SK-N-SH (cell line): ENCODE results near the gene SLN. TPM values are rescaled to one million over a fixed set of nuclear protein-coding genes. Genes with fewer than 3 reads are reported as not detected.

ENCODE experiments used
- CTCF ChIA-PET: fragments of 300-600, 350-600 bp; formaldehyde crosslinking; extraction: SDS; loops from one replicate; lab custom pipeline; 2021; lab: Yijun Ruan, JAX
- POLR2A ChIA-PET: fragments of 350-600 bp; sonication (Branson Sonifier 250); formaldehyde crosslinking; extraction: SDS; loops from one replicate; lab custom pipeline; 2020; ENCODE audit warnings: antibody characterized with exemption, inconsistent platforms; lab: Yijun Ruan, JAX
- DNase-seq: peaks from one replicate; pipeline ENCODE4 v3.0.0; 2012
- H2AFZ ChIP-seq: fragments of 200-600 bp; sonication (generic); 2 replicates; pipeline ENCODE4 v1.8.1; 2016; ENCODE audit warnings: antibody characterized with exemption, mild to moderate bottlenecking, low read depth
- H3F3A ChIP-seq: fragments of 200-600 bp; sonication (generic); replicated peaks from 2 replicates; pipeline ENCODE3; 2016; ENCODE audit warnings: antibody characterized with exemption, mild to moderate bottlenecking; ENCODE audit not compliant: insufficient read depth
- H3K27ac ChIP-seq, 2 experiments: fragments of 200-500 bp in 1 of 2; fragments of 200-600 bp in 1 of 2; sonication (Bioruptor generic) in 1 of 2; sonication (generic), shearing (Covaris generic) in 1 of 2; 2 replicates each; pipeline versions ENCODE4 v1.5.1 to v1.6.1; 2014 to 2016; ENCODE audit warnings: low read depth in 2 of 2, inconsistent platforms in 1 of 2, low read length in 1 of 2, mild to moderate bottlenecking in 1 of 2, mixed read lengths in 1 of 2
- H3K27me3 ChIP-seq: fragments of 200-600 bp; sonication (generic), shearing (Covaris generic); 2 replicates; pipeline ENCODE4 v1.6.1; 2016; ENCODE audit warnings: mixed run types; ENCODE audit not compliant: insufficient read depth
- H3K36me3 ChIP-seq, 2 experiments: fragments of 200-500 bp in 1 of 2; fragments of 200-600 bp in 1 of 2; sonication (Bioruptor generic) in 1 of 2; sonication (generic) in 1 of 2; replicated peaks in 1 of 2; 2 replicates each; pipeline versions ENCODE3 to v1.5.1; 2014 to 2016; ENCODE audit warnings: low read length in 1 of 2, mild to moderate bottlenecking in 1 of 2; ENCODE audit not compliant: insufficient read depth in 2 of 2, control insufficient read depth in 1 of 2
- H3K4me1 ChIP-seq, 2 experiments: fragments of 200-500 bp in 1 of 2; fragments of 200-600 bp in 1 of 2; sonication (Bioruptor generic) in 1 of 2; sonication (generic), shearing (Covaris generic) in 1 of 2; 2 replicates each; pipeline versions ENCODE4 v1.5.1 to v1.6.1; 2014 to 2016; ENCODE audit warnings: low read depth in 1 of 2, low read length in 1 of 2, mixed run types in 1 of 2; ENCODE audit not compliant: insufficient read depth in 2 of 2, control insufficient read depth in 1 of 2
- H3K4me2 ChIP-seq: fragments of 200-600 bp; sonication (generic), shearing (Covaris generic); 2 replicates; pipeline ENCODE4 v1.6.1; 2017; ENCODE audit warnings: mixed run types
- H3K4me3 ChIP-seq, 2 experiments: fragments of 200-500 bp in 1 of 2; fragments of 200-600 bp in 1 of 2; sonication (Bioruptor generic) in 1 of 2; sonication (generic), shearing (Covaris generic) in 1 of 2; 2 replicates each; pipeline versions ENCODE4 v1.5.1 to v1.8.1; 2014 to 2016; ENCODE audit warnings: low read depth in 2 of 2, inconsistent platforms in 1 of 2, low read length in 1 of 2, mild to moderate bottlenecking in 1 of 2, mixed read lengths in 1 of 2, moderate library complexity in 1 of 2
- H3K79me2 ChIP-seq: fragments of 200-600 bp; sonication (generic); 2 replicates; pipeline ENCODE4 v1.8.1; 2017; ENCODE audit warnings: mild to moderate bottlenecking; ENCODE audit not compliant: insufficient read depth
- H3K9ac ChIP-seq: fragments of 200-600 bp; sonication (generic); 2 replicates; pipeline ENCODE4 v1.6.1; 2017; ENCODE audit warnings: mixed run types
- H3K9me2 ChIP-seq: fragments of 200-600 bp; sonication (generic); 2 replicates; pipeline ENCODE4 v1.6.1; 2017; ENCODE audit warnings: mixed run types
- H3K9me3 ChIP-seq: fragments of 200-600 bp; sonication (generic); 2 replicates; pipeline ENCODE4 v1.6.1; 2017; ENCODE audit warnings: mixed run types, mild to moderate bottlenecking, moderate library complexity
- H4K20me1 ChIP-seq: fragments of 200-600 bp; sonication (generic); 2 replicates; pipeline ENCODE4 v1.6.1; 2017; ENCODE audit warnings: mild to moderate bottlenecking, mixed run types; ENCODE audit not compliant: insufficient read depth
- CTCF ChIP-seq: fragments of 200-600 bp; sonication (generic); IDR thresholded peaks from 2 replicates; pipeline ENCODE4 v1.6.1; 2017; ENCODE audit warnings: antibody characterized with exemption, mild to moderate bottlenecking, moderate library complexity
- ELF1 ChIP-seq: IDR thresholded peaks from 2 replicates; pipeline ENCODE4 v1.4.0; 2012
- FOXJ3 ChIP-seq: sonication (generic); formaldehyde crosslinking; IDR thresholded peaks from 2 replicates; pipeline ENCODE4 v1.5.1; 2020; ENCODE audit warnings: mild to moderate bottlenecking, missing genetic modification reagents
- GATA2 ChIP-seq: sonication (generic); formaldehyde crosslinking; IDR thresholded peaks from 2 replicates; pipeline ENCODE4 v1.5.0; 2020; ENCODE audit warnings: mild to moderate bottlenecking, missing genetic modification reagents
- NRF1 ChIP-seq: IDR thresholded peaks from 2 replicates; pipeline ENCODE4 v1.6.1; 2012; ENCODE audit warnings: low read depth, mild to moderate bottlenecking, low read length
- PBX3 ChIP-seq: IDR thresholded peaks from 2 replicates; pipeline ENCODE4; 2012
- TEAD4 ChIP-seq: IDR thresholded peaks from 2 replicates; pipeline ENCODE4 v1.4.0; 2012; ENCODE audit warnings: mild to moderate bottlenecking, borderline replicate concordance; ENCODE audit not compliant: insufficient read depth
- USF1 ChIP-seq: IDR thresholded peaks from 2 replicates; pipeline ENCODE4 v1.4.0; 2012; ENCODE audit warnings: low read depth, borderline replicate concordance
- whole genome bisulfite sequencing: methylation state at CpG from one replicate; pipeline ENCODE4 v1.1.6; 2017; ENCODE audit warnings: low lambda C conversion rate; 5-methylcytosine and 5-hydroxymethylcytosine counted together
- polyA plus RNA-seq, 3 experiments: library from polyadenylated mRNA; depleted of rRNA; stranded (reverse); fragments of >200 nt; gene quantifications; 2 replicates each; pipeline ENCODE4 v1.2.3, GENCODE V29; 2012

The SLN gene
- polyA plus RNA-seq, 1 of the 3 experiments (the other 2 are of a cell fraction): not detected

DNA sequence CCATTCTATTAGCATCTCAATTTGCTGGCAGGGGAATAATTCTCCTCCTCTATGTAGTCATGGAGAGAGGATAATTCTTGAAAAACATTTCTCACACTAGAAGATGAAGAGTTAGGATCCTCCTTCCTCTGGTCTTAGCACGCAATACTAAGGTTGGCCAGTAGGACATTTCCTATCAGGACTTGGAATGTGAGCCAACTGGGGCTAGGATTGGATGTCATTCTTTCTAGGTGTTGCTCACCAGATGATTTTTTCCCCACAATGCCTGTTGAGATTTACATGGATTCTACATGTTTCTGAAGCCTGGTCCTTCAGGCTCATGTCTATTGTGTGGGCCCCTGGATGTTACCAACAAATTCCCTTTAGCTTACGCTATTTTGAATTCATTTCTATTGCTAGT, 28.0 kb downstream of the SLN start:
- Histone ChIP-seq H2AFZ (no peak overlapping the region), H3K4me1 (no peaks in the 10 kb centered on the region), H3K9me2 (no peaks in the 10 kb centered on the region), H3K36me3 (no peaks in the 10 kb centered on the region), H4K20me1 (no peaks in the 10 kb centered on the region), H3K27me3 (no peaks in the 10 kb centered on the region; the same call in 1 of the 2 replicates), H3F3A (no peaks in the 10 kb centered on the region), H3K9ac (no peak overlapping the region), H3K79me2 (no peaks in the 10 kb centered on the region), H3K4me2 (no peak overlapping the region), H3K9me3 (no peaks in the 10 kb centered on the region), H3K27ac (no peak overlapping the region), H3K4me3 (no peak overlapping the region)
- WGBS: 88% methylated on average over 2 of the region's 2 CpGs
- peak; percentile 51 for TF ChIP-seq CTCF
- no peak for TF ChIP-seq FOXJ3 (CRISPR knock-in tag)
- no peak for TF ChIP-seq PBX3
- POLR2A ChIA-PET: no interaction called here
- CTCF ChIA-PET: interaction anchor here (0.8 to 1.6 kb wide), 5 partner anchors 12 to 135 kb away, joined by 3 to 5 read pairs (median 3); no protein-coding TSS in a partner anchor
- DNase-seq: peak; percentile 24

DNA sequence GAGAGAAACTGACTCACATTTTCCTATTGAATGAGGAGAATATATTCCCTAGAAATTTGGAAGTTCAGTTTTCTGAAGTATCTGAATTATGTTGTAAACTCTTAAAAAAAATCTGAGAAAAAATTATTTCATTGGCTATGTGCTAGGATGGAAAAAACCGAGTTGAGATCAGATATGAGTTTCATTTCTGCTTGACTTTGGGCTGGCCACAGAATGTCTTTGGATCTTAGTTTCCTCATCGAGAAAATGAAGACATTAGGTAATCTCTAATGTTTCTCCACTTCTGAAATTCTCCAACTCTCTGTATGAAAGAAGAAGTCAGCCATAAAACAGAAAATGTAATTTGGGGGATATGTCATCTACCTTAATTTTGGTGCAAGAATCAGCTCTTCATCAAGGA, 28.8 kb downstream of the SLN start:
- DNase-seq: no peak
- no peak overlapping the region for H3K4me3 ChIP-seq
- 10% methylated on average over 2 of the region's 2 CpGs for WGBS
- H3K27ac ChIP-seq: no peak overlapping the region
- no peaks in the 10 kb centered on the region for H4K20me1 ChIP-seq
- H3K27me3 ChIP-seq: no peaks in the 10 kb centered on the region; the same call in 1 of the 2 replicates
- no peaks in the 10 kb centered on the region for H3K4me1 ChIP-seq
- H3K36me3 ChIP-seq: no peaks in the 10 kb centered on the region
- POLR2A ChIA-PET: no interaction called here
- no peak for TF ChIP-seq TEAD4
- TF ChIP-seq USF1: no peak
- TF ChIP-seq ELF1: no peak
- no peak for TF ChIP-seq GATA2 (CRISPR knock-in tag)
- TF ChIP-seq NRF1: no peak
- CTCF ChIA-PET: interaction anchor here (0.7 to 1.6 kb wide), 6 partner anchors 13 to 134 kb away, joined by 3 to 5 read pairs (median 3); no protein-coding TSS in a partner anchor
- no peaks in the 10 kb centered on the region for H3K9me2 ChIP-seq
- no peak overlapping the region for H3K4me2 ChIP-seq
- no peak overlapping the region for H3K9ac ChIP-seq
- no peak overlapping the region for H2AFZ ChIP-seq
- H3K79me2 ChIP-seq: no peaks in the 10 kb centered on the region
- H3F3A ChIP-seq: no peaks in the 10 kb centered on the region
- H3K9me3 ChIP-seq: no peaks in the 10 kb centered on the region
